Epidermal melanocyte (primary cell): ENCODE data around the gene SAXO2.
"Not testable (repeated sequence)": the region's sequence is repeated elsewhere in the genome, so short reads cannot be mapped to it uniquely, and the experiment has no call there.

Experiments
- DNase-seq: peaks from one replicate; pipeline ENCODE4 v3.0.0; 2011; ENCODE audit warnings: low spot score; ENCODE audit not compliant: insufficient read length

SAXO2 gene

GRCh38 chr15:82262422-82263026 is at the start of gene SAXO2, which contains the start of gene EFL1:
Gene SAXO2 (plus strand): TSS chr15:82262818. CDS start chr15:82262880, 62 bp downstream.
Gene EFL1 (minus strand): TSS chr15:82262734. CDS start chr15:82261778, 956 bp downstream.
- peak; percentile 78 for DNase-seq

GRCh38 chr15:82216092-82216491 is 46.5 kb upstream of the SAXO2 start:
- not testable (repeated sequence) for DNase-seq

- DNase-seq: not testable (repeated sequence)
These were observed 41.1 kb upstream of the SAXO2 start for GRCh38 chr15:82221535-82221934.

GRCh38 chr15:82228750-82229149 is 33.9 kb upstream of the SAXO2 start:
- DNase-seq: no peak

- DNase-seq: no peak
These were observed 31.4 kb upstream of the SAXO2 start for GRCh38 chr15:82231233-82231632.

- no peak for DNase-seq
These were observed 30.8 kb upstream of the SAXO2 start for GRCh38 chr15:82231842-82232241.

GRCh38 chr15:82237944-82238534 is 24.6 kb upstream of the SAXO2 start:
- not testable (repeated sequence) for DNase-seq

GRCh38 chr15:82239685-82240391 is 22.8 kb upstream of the SAXO2 start:
- no peak for DNase-seq

GRCh38 chr15:82241836-82242499 is 20.6 kb upstream of the SAXO2 start:
- not testable (repeated sequence) for DNase-seq

GRCh38 chr15:82243644-82244043 is 19.0 kb upstream of the SAXO2 start:
- DNase-seq: not testable (repeated sequence)

- DNase-seq: not testable (repeated sequence)
These were observed 16.7 kb upstream of the SAXO2 start for GRCh38 chr15:82245956-82246355.

- not testable (repeated sequence) for DNase-seq
These were observed 14.4 kb upstream of the SAXO2 start for GRCh38 chr15:82248261-82248660.

GRCh38 chr15:82261566-82262421 is 824 bp upstream of the SAXO2 start:
- not testable (repeated sequence) for DNase-seq

GRCh38 chr15:82263350-82263749 is 732 bp downstream of the SAXO2 start:
- no peak for DNase-seq

- DNase-seq: not testable (repeated sequence)
These were observed 4.5 kb downstream of the SAXO2 start for GRCh38 chr15:82267137-82267536.

GRCh38 chr15:82268454-82268853 is 5.8 kb downstream of the SAXO2 start:
- not testable (repeated sequence) for DNase-seq

GRCh38 chr15:82272154-82272553 is 9.5 kb downstream of the SAXO2 start:
- no peak for DNase-seq

- DNase-seq: no peak
These were observed 12.8 kb downstream of the SAXO2 start for GRCh38 chr15:82275410-82275809.

GRCh38 chr15:82281276-82281675 is 18.7 kb downstream of the SAXO2 start:
- DNase-seq: not testable (repeated sequence)

- not testable (repeated sequence) for DNase-seq
These were observed 19.8 kb downstream of the SAXO2 start for GRCh38 chr15:82282386-82282785.

GRCh38 chr15:82284381-82284780 is 21.8 kb downstream of the SAXO2 start:
- DNase-seq: not testable (repeated sequence)
